GM19397 (cell line): Measurements from ENCODE around the gene NEURL3.
A peak's percentile ranks its signal among the peaks of the same experiment; 100 is the strongest.

Experiments used
- ATAC-seq: cut with Tn5 transposase; IDR thresholded peaks from one replicate; pipeline ENCODE4 v1.9.1; 2021; ENCODE audit warnings: mild to moderate bottlenecking, moderate library complexity; ENCODE audit not compliant: unreplicated experiment

NEURL3 gene

DNA sequence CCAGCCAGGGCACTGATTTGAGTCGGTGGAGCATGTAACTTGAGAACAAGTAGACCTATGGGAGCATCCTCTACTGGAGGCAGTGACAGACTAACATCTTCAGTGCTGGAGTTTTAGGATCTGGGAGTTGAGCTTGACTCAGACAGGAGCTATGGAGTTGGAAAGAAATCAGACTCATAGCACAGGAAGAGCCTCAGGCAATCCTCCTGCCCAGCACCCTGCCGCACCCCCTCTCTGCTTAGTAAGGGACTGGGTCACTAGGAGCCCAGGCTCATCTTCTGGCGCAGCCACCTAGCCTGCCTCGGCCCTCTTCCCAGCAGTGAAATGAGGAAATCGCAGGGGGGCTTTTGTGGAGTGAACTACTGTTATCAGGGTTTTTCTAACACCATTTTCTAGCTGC, 35.0 kb upstream of the NEURL3 start:
- no peak for ATAC-seq

DNA sequence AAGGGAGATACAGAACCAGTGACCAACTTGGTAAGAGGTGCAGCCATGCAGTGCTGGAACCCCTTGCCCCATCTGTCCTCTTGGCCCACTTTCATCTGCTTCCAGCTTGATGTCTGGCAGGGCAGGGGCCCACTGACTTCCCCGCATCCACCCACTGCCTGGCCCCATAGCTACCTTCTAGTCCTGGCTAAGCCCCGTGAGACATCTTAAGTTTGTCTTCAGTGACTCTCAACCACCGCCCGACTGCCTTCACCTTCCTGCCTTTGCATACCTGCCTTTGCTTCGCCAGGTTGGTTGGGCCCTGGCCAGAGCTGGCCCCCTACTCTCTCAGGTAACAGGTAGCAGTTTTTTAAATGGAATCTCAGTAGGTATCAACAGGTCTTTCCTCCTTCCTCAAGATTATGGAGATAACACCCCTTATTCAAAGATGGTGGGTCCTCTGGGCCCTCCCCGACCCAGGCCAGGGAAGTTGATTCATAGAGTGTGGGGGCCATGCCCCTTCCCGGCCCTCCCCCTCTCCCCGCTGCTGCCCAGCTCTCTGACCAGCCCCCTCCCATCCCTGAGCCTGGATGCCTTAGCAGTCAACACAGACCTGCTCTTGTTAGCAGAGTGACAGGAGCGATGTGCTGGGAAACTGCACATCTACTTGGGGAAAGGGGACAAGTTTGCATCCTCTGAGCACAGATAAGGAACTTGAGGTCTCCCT, 34.2 kb upstream of the NEURL3 start:
- ATAC-seq, result no peak

DNA sequence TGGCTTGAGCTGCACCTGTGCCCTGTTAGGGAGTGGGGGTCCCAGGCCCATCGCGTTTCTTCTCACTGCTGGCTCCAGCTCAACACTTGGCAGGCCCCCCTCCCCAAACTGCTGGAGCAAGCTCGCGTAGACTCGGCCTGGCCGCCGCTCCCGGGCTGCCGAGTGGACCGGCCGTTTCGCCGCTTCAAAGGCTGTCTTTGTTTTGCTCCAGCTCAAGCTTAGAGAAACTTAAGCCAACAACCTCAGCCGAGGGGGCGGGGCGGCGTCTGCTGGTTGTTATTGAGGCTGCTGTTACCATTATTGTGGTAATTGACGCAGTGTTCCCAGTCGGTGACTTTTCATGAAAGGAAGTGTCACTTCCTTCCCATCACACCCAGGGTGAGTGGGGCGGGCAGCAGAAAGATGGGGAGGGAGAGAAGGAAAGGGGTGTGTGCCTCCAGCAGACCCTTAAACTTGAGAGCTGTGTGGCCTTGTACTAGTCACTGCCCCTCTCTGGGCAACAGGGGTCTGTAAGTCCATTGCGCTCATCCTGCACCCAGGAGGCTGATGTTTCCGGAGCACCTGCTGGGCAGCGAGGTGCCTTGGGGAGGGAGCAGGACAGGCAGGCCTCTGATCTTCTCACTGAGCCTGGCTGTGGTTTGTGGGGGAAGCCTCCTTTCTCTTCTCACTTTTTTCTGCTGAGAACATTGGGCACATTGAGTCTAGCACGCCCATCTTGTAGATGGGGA, 33.5 kb upstream of the NEURL3 start:
- ATAC-seq, result no peak

DNA sequence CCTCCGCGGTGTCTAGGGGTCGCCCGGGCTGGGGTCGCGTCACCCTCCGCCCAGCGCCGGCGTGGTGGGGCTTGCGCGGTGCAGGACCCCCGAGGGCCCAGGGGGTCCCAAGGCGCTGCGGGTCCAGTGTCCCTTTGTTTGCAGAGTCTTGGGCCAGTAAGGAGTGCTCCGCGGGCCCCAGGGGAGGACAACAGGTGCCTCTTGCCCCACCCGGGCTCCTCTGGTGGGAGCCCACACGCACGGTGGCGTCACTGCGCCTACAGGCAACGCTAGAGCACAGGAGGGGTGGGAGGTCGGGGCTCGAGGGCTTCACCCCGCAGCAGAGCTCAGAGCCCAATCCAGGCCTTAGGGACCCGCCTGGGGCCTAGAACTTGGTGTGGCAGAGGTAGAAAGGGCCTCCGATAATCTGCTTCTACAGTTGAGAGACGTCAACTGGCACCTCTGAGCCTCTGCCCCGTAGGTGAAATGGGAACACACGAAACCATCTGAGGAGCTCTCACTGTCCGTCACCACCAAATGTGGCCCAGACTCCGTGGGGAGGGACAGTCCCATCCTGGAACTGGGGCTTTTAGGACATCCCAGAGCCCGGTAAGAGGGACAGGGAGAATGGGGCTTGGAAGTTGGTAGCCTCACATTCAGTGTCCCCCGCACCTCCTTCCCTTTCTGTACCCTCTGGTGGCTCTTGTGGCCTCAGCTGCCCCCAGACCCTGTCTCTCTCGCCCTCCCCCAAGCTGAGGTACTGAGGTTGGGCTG, 32.8 kb upstream of the NEURL3 start:
- no peak for ATAC-seq

DNA sequence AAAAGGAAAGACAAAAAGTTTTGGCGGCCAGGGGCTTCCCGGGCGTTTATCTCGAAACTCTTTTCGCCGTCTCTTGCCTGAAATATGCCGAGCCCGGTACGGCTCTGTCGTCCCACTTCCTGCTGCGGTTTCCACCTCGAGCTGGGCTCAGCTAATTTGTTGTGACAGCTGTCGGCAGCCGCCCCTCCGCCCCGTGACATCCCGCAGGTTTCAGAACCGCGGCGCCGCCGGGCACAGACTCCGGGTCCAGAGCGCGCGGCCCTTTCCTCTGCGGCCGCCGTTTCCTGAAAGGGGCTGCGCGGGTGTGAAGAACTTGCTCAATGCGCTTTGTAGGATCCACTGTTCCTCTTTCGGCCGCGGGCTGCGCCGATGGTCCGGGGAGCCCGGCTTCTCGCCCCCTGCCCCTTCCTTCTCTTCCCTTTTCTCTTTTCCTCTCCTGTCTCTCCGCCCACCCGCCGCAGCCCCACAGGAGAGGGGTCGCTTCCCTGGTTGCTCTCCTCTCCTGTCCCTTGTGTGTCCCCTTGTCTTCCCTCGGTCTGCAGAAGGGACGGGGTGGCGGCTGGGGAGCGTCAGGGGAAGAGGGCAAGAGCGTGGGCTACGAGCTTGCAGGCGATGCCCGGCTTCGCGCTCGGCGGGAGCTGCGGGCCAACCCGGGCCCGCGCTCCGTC, 32.0 kb upstream of the NEURL3 start:
- peak; percentile 55 for ATAC-seq

DNA sequence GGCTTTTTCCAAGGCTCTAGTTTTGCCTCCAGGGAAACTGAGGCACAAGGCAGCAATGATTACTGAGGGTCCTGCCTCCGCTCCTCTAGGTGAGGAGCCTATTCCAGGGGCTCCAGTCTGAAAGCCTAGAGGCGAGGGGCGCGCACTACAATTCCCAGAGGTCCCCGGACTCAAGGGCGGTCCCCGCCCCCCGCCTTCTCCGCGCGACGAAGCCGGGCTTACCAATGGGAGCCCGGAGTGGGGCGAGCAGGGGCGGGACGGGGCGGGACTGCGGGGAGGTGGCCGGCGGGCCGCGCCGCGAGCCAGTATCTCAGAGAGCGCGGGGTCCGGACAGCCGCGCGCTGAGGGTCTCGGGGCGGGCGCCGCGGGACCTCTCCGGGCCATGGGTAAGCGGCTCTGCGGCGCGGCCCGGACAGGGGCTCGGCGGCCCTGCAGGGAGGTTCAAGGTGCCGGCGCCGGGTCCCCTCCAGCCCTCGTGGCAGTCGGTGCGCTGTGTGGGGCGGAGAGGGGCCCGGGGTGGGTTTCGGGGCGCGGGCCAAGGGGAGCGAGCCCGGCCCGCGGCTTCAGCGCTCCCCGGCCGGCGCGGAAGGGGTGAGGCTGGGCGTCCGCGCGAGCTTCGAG, 31.4 kb upstream of the NEURL3 start, which contains the start of gene ARID5A:
TSS of gene ARID5A (plus strand) at position 308 of the 621 bp plus-strand sequence. CDS start at position 383, 75 bp downstream.
- ATAC-seq, result peak; percentile 56

DNA sequence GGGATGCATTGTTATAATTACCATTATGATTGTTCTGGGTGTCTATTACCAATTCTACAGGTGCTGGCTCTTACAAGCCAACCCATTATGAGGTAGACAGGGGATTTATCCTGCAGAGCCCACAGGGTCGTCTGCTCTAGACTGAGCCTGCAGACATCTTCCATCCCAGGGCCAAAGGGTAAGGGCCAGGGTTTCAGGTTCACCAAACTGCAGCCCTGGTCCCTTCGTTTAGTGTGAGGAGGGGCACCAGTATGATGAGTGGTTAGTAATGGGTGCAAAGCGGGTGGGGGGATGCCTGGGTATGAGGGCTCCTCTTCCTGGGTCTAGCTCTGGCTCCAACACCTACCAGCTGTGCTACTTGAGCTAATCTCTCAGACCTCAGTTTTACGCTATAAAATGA, 30.2 kb upstream of the NEURL3 start:
- no peak for ATAC-seq

DNA sequence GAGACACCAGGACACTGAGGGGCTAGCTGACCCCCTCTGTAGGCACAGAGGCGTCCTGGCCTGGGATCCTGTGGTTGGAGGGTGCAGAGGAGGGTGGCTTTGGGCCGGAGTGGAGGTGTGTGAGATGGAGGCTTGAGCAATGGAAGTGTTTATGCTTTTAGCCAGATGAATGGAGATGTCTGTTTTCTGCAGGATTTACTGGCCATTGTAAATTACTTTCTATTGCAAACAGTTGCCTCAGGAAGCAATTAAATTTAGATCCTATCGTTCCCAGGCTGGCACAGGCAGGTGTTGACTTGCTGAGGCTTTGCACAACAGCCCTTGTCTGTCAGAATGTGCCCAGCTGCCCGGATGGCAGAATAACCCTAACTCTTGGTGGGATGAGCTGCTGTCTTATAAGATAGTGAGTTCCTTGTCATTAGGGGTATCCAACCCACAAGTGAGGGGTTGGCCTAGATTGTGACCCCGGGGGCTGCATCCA, 29.6 kb upstream of the NEURL3 start:
- ATAC-seq, result no peak

DNA sequence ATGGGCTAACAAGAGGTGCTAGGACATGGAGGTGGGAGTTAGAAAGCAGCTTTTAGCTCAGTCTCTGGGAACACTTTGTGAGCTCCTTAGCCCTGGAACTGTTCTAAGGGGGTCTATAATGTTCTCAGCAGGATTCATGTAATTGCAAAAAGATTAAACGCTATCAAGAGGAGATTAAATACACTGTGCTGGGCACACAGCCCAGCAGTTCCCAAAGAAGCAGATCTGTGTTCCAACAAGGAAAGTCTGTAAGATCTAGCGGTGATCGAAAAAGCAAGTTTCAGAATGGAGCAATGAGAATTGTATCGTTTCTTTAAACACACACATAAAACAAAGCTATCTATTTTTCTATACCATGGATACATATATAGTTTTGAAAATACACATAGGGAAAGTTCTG, 29.0 kb upstream of the NEURL3 start:
- ATAC-seq, result no peak

DNA sequence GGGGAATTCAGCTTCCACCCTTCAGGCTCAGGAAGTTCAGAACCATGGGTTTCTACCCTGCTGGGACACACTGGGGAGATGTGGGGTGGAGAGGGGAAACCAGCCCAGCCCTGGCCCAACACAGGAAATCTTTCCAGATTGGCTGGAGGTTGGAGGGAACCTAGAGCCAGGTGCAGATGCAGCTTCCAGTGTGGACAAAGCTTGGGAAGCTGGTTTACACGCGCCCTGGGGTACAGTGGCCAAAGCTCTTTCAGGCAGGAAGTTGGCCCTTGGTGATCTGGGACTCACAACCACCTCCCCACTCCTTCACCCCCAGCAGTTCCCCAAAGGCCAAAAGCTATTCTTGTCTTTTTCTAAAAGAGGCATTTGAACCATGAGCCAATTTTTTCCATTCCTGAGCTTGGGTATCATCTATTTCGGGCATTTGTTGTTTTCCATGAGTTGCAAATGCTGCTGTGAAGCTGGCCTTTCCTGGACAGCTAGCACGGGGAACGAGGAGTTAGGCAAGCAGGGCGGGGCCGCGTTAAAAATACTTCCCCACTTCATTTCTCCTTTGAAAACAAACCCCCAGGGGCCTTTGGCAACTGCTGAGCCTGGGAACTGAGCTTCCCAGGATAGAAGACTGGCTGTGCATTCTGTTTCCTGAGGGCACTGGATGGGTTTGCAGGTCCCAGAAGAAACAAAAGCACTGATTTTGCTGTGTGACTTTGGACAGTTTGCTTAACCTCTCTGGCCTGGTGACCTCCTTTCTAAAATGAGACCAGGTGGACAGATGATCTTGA, 28.3 kb upstream of the NEURL3 start:
- no peak for ATAC-seq

DNA sequence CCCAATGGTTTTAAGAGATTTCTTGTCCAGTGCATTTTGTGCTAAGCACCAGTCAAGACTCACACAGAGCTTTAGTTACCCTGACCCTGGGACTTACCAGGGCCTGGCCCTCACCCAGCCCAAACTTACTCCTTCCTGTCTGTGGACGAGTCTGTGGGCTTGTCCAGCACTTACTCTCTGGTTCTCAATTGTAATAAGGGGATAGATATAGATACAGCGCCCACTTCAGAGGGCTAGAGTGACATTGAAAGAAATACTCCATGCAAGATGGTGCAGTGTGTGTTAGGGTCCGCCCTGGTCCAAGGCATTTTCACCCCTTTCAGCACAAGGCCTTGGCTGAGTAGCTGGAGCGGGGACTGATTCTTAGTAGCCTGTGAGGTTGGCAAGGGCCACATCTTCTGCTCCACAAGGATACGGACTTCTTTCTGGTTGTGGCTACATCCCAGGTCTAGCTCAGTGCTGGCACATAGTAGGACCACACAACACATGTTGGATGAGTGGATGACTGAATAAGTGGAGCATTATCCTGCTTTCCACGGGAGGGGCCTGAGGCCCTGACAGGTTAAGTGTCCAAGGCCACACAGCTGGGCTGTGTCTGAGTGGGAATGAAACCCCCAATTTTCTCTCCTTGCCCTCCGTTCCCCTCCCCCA, 27.6 kb upstream of the NEURL3 start:
- no peak for ATAC-seq

DNA sequence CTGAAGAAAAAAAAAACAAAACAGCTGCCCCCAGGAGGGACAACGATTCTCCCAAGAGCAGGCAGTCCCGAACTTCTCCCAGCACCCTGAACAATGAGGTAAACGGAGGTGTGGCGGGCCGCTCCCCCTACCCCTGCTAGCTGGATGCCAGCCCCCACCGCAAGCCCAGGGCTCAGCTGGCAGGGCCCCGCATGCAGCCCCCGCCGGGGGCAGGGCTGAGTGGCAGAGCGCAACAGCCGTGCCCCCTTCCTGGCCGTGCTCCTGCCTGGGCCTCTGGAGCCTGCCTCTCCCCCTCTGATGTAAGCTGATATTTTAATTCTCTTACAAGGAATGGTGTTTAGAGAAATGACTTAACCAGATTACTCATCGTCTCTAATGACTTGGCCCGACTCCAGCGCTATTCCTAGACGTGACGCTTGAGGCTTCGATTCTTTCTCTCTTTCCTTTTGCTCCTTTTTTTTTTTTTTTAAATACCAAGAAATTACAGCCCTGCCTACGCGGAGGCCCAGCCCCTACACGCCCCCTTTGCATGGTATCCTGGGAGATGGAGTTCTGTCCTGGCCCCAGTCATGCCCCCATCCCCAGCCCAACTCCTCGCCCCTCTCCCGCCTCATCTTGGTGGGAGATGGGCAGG, 26.8 kb upstream of the NEURL3 start:
- ATAC-seq, result no peak

DNA sequence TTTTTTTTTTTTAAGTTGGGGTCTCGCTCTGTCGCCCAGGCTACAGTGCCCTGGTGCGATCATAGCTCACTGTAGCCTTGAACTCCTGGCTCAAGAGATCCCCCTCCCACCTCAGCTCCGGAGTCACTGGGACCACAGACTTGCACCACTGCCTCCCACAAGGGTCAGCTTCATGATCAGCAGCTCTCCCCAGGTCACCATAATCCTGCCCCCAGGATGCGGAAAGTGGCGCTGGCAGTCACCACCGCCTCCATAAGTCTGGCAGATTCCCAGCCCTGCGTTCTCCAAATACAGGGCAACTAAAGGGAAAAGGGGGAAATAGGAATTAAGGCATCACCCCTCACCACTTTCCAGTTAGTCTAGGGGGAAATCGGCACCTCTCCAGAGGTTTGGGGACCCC, 26.2 kb upstream of the NEURL3 start:
- ATAC-seq, result no peak

DNA sequence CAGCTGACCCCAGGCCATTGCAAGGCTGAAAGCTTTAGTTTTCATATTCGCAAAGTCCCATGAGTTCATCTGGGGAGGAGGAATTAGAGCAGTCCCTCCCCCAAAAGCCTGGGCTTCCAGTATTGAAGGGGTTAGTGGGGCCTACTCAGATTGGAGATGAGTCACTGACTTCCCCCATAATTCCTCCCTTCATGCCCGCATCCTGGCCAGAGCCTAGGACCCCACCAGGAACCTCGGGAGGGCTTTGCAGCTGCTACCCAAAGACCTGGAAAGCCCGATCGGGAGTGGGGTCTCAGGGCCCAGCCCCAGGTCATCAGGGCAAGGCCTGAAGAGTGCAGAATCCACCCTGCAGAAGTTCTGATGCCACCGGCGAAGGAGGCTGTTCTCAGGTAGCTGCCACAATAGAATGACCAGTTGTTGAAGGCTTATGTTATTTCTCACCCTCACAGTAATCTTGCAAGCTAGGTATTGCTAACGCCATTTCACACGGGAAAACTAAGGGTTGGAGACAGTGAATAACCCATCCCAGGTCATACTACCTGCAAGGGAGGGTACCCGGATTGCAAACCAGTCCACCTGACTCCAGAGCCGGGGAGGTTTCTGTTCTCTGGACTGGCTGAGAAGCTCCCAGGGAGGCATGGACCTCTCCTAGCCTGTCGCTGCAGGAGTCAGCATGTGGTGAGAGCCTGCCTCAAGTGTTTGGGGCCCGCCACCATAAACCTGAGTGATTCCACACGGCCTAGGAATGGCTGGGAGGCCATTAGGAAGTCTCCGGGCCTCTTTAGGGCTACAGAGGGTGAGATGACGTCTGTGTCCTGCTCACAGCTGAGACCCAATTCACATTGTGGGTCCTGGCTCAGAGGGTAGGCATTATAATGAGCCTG, 25.6 kb upstream of the NEURL3 start:
- ATAC-seq, result no peak

DNA sequence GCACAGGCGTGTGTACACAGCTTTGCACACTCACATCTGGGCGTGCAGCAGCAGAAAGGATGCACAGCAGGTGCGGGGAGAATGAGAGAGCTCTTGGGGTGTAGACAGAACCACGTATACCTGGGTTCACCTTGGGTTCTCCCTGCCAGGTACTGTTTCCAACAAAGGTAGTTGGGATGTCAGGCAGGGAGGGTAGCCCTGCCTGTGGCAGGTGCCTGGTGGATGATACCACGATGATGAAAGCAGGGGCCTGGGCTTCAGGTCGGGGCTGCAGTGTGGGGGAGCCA, 24.9 kb upstream of the NEURL3 start:
- ATAC-seq, result no peak

DNA sequence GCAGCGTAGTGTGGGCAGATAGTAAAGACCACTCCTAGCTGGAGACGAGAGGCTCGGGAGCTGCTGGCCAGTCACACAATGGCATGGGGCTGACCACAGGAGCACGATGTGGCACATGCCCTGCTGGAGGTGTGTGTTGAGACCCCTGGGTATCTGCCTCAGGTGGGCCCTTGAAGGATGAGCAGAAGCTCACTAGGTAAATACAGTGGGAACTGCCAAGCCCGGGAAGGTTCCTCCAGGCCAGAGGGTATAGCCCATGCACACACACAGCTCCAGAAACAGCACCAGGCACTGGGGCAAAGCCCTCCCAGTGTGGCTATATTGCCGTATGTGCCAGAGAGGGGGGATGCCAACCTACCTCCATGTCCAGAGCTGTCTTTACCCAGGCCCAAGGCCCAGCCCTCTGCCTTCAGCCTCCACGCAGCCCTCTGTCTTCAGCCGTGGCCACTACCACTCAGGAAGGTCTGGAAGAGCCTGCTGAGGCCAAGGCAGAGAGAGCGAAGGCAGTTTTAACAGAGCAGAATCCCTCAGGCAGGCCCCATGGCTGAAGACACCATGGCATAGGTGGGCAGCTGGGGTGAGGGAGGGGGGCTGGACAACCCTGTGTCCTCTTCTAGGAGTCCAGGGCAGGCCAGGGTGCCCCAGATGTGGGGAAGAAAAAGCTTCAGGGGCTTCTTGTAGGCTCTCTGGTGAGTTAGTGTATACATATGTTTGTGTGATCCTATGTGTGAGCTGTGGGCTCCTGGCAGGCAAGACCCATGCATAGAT, 24.4 kb upstream of the NEURL3 start:
- no peak for ATAC-seq

DNA sequence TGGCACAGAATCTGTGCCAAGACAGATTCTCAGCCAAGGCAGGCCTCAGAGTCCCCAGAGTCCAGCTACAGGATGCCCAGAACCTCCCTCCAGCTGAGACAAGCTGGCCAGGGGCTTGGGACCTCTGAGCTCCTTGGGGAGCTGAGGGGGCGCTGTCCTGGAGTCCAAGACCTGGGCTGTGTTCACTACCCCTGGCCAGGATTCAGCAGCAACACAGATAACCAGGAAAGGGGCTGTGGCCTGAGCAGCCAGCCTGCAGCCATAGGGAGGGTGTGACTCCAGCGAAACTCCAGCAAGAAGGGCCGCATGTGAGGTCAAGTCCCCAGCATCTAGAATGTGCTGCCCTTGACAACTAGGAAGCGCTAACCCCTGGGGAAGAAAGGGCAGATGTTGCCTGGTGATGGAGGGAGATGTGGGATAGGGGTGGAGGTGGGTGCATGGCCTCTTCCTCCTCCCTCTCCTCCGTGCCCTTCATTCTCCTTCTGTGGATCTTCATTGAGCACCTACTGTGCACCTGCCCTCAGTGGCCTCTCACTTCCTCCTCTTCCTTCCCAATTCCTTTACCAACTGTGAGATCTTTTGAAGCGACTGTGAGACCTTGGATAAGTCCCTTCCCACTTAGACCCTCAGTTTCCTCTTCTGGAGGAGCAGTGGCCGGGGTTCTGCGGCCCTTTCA, 23.7 kb upstream of the NEURL3 start:
- ATAC-seq, result no peak
